Colonic mucosa (tissue), 4 donors: ENCODE results near the gene MDK. TPM values are rescaled to one million over a fixed set of nuclear protein-coding genes. Genes with fewer than 3 reads are reported as not detected.

Experiments
- DNase-seq: peaks from one replicate; pipeline ENCODE4 v3.0.0-alpha.2; 2020
- H3K27ac ChIP-seq: fragments of 200-600 bp; one replicate; pipeline ENCODE4 v1.8.0; 2021
- H3K27me3 ChIP-seq: fragments of 200-600 bp; one replicate; pipeline ENCODE4 v1.8.0; 2021
- H3K36me3 ChIP-seq: fragments of 200-600 bp; one replicate; pipeline ENCODE4 v1.8.0; 2021
- H3K4me1 ChIP-seq: fragments of 200-600 bp; one replicate; pipeline ENCODE4 v1.8.0; 2021; ENCODE audit warnings: mild to moderate bottlenecking
- H3K4me3 ChIP-seq: fragments of 200-600 bp; one replicate; pipeline ENCODE4 v1.8.0; 2021
- H3K9ac ChIP-seq, 2 donors: one replicate each; pipeline ENCODE4 v1.7.0; 2013; ENCODE audit warnings: control low read depth in 2 of 2, low read depth in 2 of 2, low read length in 2 of 2
- H3K9me3 ChIP-seq: fragments of 200-600 bp; one replicate; pipeline ENCODE4 v1.8.0; 2021
- intact Hi-C: fragments of 100-400 bp; cut with DNase I; formaldehyde crosslinking; loops from one replicate; pipeline ENCODE4 v1.14.1; 2022
- total RNA-seq, 2 donors: library from RNA; stranded (reverse); fragmentation: NEBNext Ultra II Directional in 1 of 2; extraction: Animal tissue kit (Norgen Biotek cat#: 25700) in 1 of 2; gene quantifications; one replicate each; pipeline ENCODE4 v1.2.1, GENCODE V29; 2021
- TF ChIP-seq, protein P1 (sequence below): fragments of 200-600 bp; IDR thresholded peaks from one replicate; pipeline ENCODE4 v1.8.0; 2022; ENCODE audit warnings: antibody characterized with exemption, mild to moderate bottlenecking
- donor health status: healthy.
- donor health status: DM: no; HTN: no; CAD: no.
- donor health status: DM: no; HTN: no; CAD: no.

The MDK gene
- total RNA-seq, 2 donors from 2014 or later = 80.4 to 98.9 TPM

DNA sequence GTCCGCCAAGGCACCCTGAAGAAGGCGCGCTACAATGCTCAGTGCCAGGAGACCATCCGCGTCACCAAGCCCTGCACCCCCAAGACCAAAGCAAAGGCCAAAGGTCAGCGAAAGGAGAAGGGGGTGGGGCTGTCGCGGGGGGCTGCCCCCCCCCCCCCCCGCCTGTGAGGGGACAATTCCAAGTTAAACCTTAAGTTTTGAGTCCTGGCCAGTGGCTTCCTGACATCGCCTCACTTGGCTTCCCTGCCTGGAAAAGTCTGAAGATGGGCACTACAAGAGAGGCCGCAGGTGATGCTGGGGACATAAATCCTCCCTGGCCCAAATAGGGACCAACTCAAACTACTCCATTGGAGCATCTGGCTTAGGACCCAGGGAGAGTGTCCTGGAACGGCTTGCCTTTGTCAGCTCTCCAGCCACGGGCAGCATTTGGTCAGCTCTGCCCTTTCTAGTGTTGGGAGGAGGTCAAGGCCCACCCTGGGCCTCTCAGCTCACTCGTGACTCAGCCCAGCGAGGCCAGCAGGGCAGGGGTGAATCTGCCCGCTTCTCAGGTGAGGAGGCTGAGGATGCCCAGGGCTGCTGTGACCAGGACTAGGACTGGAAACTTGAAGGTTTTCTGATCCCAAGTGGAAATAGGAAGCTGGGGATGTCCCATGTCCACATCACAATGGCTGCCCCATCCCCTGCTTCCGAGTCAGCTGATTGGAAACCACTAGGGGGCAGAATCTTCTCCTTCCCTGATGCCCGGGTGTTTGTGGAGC is 1.4 kb downstream of the MDK start:
- no peak overlapping the region for H3K27ac ChIP-seq

GRCh38 chr11:46383404-46383758 is 1.9 kb downstream of the MDK start:
- intact Hi-C loops = no loop called here
- Histone ChIP-seq H3K9me3 (no peaks in the 10 kb centered on the region), H3K36me3 (no peaks in the 10 kb centered on the region), H3K4me3 (no peak overlapping the region), H3K4me1 (peaks cover 16% of the 10 kb centered on the region), H3K27ac (no peak overlapping the region), H3K9ac (no peak overlapping the region), H3K27me3 (peaks cover 23% of the 10 kb centered on the region)
- TF ChIP-seq, protein P1, sequence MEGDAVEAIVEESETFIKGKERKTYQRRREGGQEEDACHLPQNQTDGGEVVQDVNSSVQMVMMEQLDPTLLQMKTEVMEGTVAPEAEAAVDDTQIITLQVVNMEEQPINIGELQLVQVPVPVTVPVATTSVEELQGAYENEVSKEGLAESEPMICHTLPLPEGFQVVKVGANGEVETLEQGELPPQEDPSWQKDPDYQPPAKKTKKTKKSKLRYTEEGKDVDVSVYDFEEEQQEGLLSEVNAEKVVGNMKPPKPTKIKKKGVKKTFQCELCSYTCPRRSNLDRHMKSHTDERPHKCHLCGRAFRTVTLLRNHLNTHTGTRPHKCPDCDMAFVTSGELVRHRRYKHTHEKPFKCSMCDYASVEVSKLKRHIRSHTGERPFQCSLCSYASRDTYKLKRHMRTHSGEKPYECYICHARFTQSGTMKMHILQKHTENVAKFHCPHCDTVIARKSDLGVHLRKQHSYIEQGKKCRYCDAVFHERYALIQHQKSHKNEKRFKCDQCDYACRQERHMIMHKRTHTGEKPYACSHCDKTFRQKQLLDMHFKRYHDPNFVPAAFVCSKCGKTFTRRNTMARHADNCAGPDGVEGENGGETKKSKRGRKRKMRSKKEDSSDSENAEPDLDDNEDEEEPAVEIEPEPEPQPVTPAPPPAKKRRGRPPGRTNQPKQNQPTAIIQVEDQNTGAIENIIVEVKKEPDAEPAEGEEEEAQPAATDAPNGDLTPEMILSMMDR = peak; percentile 11
- DNase-seq = no peak

More for the DNA sequence above, 1.4 kb downstream of the MDK start:
- intact Hi-C loops = no loop called here
- Histone ChIP-seq H3K4me1 (peaks cover 16% of the 10 kb centered on the region), H3K4me3 (peak overlapping the region; percentile 70), H3K9ac (peak overlapping the region in 1 of 2 donors; percentile 58), H3K36me3 (no peaks in the 10 kb centered on the region), H3K27me3 (peaks cover 18% of the 10 kb centered on the region), H3K9me3 (no peaks in the 10 kb centered on the region)
- TF ChIP-seq, protein P1 = peak; percentile 55
- DNase-seq = peak; percentile 61

DNA sequence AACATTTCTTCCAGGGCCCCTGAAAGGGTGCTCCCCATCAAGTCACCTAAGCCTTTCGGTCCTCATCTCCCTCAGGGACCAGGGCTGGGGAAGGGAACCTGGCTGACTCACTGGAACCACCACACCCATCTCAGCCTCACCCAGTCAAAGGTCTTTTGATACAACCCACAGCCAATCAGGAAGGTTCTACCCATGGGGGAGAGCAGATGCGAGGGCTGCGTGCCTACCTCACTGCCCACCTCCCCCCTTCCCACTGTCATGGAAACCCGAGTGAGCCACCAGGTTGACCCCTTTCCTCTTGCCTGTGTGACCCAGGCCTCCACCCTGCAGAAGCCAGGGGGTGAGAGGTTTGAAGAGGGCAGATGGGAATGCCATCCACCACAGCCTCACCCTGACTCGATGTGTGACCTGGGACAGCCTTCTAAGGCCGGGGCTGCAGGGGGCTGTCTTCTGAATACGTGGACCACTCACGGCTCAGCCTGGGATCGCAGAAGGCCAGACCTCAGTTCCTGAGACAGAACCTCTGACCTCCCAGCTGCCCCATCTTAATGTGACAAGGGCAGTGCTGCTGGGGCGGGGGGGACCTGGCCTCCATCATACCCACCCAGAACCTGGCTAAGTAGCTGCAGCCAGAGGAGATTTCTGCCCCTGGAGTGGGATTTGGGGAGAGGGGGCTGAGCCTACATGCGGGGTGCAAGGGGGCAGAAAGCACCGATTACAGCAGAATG is 2.7 kb downstream of the MDK start:
- no peak overlapping the region for H3K4me3 ChIP-seq
- intact Hi-C loops = no loop called here
- H3K9me3 ChIP-seq = no peaks in the 10 kb centered on the region
- no peaks in the 10 kb centered on the region for H3K36me3 ChIP-seq
- H3K9ac ChIP-seq = no peak overlapping the region
- peaks cover 31% of the 10 kb centered on the region for H3K27me3 ChIP-seq
- H3K27ac ChIP-seq = no peak overlapping the region
- DNase-seq = peak; percentile 83
- TF ChIP-seq, protein P1 = no peak
- peaks cover 16% of the 10 kb centered on the region for H3K4me1 ChIP-seq

DNA sequence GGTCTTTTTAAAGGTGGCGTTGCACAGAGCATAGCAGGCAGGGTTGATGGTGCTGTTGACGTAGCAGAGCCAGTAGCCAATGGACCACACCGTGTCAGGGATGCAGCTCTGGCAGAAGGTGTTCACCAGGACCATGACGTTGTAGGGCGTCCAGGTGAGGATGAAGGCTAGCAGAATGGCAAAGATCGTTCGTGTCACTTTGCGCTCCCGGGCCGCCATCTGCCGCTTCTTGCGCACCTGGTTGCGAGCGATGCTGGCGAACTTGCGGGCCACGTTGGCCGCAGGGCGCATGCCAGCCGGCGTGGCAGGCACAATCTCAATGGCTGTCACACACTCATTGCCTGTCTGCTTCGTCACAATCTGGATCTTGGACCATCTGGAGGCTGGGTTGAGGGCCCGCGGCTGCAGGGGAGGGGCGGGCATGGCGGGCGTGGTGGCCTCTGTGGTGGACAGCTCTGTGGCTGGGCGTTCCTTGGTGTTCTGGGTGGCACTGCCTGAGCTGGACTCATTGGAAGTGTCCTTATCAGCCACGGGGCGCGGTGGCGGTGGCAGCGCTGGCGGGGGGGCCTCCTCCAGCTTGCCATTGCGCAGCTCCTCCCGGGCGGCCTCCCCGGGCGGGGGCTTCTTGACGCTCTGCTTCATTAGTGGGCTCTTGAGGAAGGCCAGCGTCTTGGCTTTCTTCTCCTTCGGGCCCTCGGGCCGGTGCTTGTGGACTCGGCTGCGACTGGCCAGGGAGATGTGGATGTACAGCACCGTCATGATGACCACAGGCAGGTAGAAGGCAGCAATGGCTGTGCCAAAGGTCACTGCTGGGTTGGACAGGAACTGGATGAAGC is 3.9 kb downstream of the MDK start:
- H3K27me3 ChIP-seq = peaks cover 43% of the 10 kb centered on the region
- TF ChIP-seq, protein P1 = no peak
- H3K4me3 ChIP-seq = no peak overlapping the region
- no peaks in the 10 kb centered on the region for H3K36me3 ChIP-seq
- intact Hi-C loops = loop anchor here (5.0 kb wide), 1 partner anchor 237 kb away; no protein-coding TSS in a partner anchor
- no peak overlapping the region for H3K9ac ChIP-seq
- DNase-seq = no peak
- peaks cover 29% of the 10 kb centered on the region for H3K4me1 ChIP-seq
- no peak overlapping the region for H3K27ac ChIP-seq
- H3K9me3 ChIP-seq = no peaks in the 10 kb centered on the region

DNA sequence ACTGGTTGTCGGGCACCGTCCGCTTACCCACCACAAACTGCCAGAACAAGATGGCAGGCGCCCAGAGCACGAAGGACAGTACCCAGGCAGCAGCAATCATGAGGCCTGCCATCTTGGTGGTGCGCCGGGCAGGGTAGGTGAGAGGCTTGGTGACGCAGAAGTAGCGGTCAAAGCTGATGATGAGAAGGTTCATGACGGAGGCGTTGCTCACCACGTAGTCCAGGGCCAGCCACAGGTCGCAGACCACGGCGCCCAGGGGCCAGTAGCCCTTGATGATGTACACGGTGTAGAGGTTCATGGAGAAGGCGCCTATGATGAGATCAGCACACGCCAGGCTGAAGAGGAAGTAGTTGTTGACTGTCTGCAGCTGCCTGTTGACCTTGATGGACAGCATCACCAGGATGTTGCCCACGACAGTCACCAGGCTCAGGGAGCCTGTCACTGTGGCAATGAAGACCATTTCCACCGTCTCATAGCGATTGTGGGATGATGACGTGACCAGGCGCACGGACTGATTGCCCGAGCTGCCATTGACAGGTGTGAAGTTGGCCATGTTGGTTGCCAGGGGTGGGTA is 4.6 kb downstream of the MDK start:
- no peaks in the 10 kb centered on the region for H3K36me3 ChIP-seq
- no peak overlapping the region for H3K9ac ChIP-seq
- H3K9me3 ChIP-seq = no peaks in the 10 kb centered on the region
- TF ChIP-seq, protein P1 = no peak
- H3K4me1 ChIP-seq = peaks cover 32% of the 10 kb centered on the region
- H3K4me3 ChIP-seq = no peak overlapping the region
- intact Hi-C loops = loop anchor here (5.0 kb wide), 1 partner anchor 236 kb away; no protein-coding TSS in a partner anchor
- H3K27ac ChIP-seq = no peak overlapping the region
- no peak for DNase-seq
- peaks cover 50% of the 10 kb centered on the region for H3K27me3 ChIP-seq
